Choroid plexus epithelial cell (primary cell): ENCODE measurements around the gene TSPAN17.

Experiments
- DNase-seq: peaks from one replicate; pipeline ENCODE4 v3.0.0-alpha.2; 2010; ENCODE audit warnings: low read depth
- H3K4me3 ChIP-seq: 2 replicates; pipeline ENCODE4 v1.5.1; 2011; ENCODE audit warnings: low read depth, mild to moderate bottlenecking, control low read depth, low read length, moderate library complexity
- TF ChIP-seq, protein P1 (sequence below): conservative IDR thresholded peaks from 2 replicates; pipeline ENCODE4 v1.5.1; 2011; ENCODE audit warnings: low read depth, mild to moderate bottlenecking, control low read depth, inconsistent platforms, low read length, moderate library complexity

Gene TSPAN17

DNA sequence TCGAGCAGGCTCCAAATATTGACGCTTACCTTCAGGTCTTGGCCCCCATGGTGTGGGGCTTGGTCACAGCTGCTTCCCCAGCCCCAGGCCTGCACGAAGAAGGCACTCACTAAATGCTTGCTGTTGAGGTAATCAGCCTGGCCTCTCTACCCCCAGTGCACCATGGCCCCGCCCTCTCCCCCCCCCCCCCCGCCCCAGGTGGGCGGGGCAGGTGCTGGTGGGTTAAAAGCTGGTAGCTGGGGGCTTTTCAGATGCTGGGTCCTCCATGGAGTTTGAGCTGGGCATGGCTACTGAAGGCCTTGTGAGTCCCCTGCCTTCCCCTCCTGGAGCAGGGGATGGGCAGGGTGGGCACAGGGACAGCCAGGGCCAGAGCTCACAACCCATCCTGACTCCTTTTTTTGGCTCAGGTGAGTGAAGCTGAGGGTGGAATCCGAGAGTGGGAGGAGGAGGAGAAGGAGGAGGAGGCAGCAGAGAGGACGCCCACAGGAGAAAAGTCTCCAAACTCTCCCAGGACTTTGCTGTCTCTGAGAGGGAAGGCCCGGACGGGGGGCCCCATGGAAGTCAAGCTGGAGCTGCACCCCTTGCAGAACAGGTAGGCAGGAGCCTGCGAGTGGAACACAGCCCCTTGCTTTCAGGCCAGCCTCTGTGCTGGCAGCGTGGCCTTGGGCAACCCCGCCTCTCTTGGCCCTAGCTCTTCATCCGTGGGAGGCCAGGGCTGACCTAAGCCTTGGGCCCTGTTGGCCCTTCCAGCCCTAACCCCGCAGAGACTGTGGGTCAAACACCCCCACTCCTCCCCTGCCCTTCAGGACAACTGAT is 4.4 kb upstream of the TSPAN17 start:
- DNase-seq = no peak
- TF ChIP-seq, protein P1, sequence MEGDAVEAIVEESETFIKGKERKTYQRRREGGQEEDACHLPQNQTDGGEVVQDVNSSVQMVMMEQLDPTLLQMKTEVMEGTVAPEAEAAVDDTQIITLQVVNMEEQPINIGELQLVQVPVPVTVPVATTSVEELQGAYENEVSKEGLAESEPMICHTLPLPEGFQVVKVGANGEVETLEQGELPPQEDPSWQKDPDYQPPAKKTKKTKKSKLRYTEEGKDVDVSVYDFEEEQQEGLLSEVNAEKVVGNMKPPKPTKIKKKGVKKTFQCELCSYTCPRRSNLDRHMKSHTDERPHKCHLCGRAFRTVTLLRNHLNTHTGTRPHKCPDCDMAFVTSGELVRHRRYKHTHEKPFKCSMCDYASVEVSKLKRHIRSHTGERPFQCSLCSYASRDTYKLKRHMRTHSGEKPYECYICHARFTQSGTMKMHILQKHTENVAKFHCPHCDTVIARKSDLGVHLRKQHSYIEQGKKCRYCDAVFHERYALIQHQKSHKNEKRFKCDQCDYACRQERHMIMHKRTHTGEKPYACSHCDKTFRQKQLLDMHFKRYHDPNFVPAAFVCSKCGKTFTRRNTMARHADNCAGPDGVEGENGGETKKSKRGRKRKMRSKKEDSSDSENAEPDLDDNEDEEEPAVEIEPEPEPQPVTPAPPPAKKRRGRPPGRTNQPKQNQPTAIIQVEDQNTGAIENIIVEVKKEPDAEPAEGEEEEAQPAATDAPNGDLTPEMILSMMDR = no peak
- H3K4me3 ChIP-seq = no peak overlapping the region

DNA sequence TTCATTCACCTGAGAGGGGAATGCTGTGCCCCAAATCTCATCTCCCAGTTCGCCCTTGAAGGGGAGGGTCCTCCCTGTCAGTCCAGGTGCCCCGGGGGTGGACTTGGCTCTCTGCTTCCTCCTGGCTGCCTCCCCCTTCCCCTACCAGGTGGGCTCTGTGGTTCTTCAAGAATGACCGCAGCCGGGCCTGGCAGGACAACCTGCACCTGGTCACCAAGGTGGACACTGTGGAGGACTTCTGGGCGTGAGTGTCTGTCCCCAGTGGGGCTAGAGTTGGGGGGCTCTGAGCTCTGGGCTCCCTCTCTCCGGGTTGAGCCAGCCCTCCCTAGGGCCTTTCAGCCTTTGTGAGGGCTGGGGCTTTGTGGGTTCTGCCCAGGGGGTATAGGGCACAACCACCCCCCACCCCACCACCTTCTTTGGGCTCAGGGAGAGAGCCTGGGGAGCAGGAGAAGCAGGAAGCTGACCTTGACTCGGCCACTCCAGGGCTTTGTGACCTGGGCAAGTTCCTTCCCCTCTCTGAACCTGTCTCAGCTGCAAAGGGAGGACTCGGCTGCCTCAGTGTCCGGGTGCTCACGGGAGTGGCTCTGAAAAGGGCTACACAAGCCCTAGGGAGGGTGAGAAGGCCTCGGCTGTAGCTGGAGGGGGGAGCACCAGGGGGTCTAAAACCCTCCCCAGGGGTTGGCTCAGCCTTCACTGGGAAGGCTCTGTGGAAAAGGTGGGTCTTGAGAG is 3.6 kb upstream of the TSPAN17 start:
- TF ChIP-seq, protein P1 = no peak
- no peak for DNase-seq
- no peak overlapping the region for H3K4me3 ChIP-seq

DNA sequence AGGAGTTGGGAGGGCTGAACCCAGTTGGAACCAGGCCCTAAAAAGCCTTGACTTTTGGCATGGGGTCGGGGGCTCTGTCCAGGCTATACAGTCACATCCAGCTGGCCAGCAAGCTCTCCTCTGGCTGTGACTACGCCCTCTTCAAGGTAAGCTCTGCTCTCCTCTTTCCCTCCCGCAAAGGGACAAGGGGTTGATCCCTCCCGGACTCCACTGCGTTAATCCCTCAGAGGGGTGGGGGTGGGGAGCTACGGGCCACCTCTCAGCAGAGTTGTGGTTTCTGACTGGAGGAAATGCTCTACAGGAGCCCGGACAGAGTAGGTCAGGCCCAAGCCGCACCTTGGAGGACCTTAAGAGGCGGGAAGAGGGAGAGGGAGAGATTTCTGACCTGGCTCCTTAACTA is 3.0 kb upstream of the TSPAN17 start:
- no peak overlapping the region for H3K4me3 ChIP-seq
- TF ChIP-seq, protein P1 = no peak
- DNase-seq = no peak

DNA sequence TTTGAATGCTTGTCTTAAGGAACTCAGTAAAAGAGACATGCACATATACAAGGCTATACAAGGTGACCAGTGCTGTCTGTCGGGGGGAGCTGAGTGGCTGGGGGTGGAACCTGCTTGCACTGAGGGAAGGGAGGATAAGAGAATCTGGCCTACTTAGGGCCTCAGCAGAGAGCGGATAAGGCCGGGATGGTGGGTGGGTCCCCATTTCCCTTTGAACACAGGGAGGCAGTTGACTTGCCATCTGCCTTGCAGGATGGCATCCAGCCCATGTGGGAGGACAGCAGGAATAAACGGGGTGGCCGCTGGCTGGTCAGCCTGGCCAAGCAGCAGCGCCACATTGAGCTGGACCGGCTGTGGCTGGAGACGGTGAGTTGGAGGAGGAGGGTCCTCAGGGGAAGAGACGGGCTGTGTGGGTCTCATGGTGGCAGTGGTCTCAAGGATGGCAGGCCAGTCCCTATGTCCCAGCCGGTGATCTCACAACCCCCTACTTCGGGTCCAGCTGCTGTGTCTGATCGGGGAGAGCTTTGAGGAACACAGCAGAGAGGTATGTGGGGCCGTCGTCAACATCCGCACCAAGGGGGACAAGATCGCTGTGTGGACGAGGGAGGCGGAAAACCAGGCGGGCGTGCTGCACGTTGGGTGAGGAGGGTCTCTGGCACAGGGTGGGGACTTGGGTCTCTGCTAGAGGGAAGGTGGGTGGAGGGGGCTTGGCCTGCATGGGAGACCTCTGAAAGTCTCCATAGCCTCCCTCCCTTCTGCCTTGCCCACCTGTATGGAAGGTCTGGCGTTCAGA is 2.2 kb upstream of the TSPAN17 start:
- no peak for DNase-seq
- H3K4me3 ChIP-seq = no peak overlapping the region
- TF ChIP-seq, protein P1 = no peak

DNA sequence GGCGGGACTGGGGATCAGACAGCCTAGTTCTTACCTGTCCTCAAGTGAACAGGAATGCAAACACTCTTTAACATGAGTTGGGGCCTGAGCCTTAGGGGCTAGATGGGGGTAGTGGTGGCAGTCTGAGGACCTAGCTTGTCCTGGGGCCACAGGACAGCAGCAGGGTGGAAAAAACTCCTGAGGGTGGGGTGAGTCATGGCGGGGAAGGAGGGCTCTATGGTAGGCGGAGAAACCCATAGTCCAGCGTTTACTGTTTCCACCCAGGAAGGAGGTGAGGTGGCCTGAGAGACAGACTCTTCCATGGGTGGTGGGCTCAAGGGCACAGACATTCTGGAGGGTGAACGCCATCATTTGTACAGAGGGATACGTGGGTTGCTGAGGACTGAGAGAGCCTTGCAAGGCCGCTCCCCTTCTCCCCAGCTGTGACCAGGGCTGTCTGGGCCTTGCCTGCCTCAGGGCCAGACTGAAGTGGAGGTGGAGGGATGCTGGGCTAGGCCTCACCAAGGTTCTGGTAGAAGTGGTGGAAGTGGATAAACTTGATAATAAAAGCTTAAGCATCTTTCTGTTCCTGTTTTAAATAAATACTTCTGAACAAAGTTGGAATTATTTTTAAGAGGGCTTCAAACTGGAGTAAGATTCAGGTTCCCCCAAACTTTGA is 1.1 kb upstream of the TSPAN17 start:
- DNase-seq = no peak
- TF ChIP-seq, protein P1 = no peak
- no peak overlapping the region for H3K4me3 ChIP-seq

DNA sequence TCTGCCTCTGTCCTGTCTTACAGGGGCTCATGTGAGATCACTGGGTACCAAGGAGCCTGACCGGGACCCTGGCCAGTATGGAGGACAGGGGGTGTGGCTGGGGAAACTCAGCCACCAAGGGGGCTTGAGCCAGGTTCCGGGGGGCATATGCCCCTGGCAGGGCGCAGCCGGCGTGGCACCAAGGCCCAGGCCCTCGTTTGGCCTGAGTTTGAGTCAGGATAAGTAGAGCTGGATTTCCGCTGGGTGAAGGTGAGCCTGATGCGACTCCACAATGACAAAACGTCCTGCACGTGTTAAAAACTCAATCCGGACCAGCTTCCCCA is 616 bp upstream of the TSPAN17 start:
- H3K4me3 ChIP-seq = peak overlapping the region; percentile 64
- DNase-seq = no peak
- TF ChIP-seq, protein P1 = no peak
